WTC11 (cell line): ENCODE results near the gene FN3K. TPM values are rescaled to one million over a fixed set of nuclear protein-coding genes. Genes with fewer than 3 reads are reported as not detected.

Experiments used
- ATAC-seq: fragments of 200-7000 bp; cut with Tn5 transposase; 2 replicates; pipeline ENCODE4 v1.10.0; 2021; ENCODE audit warnings: mild to moderate bottlenecking, moderate library complexity
- CTCF ChIA-PET: fragments of 300-600 bp; sonication (Branson Sonifier 250); formaldehyde crosslinking; loops from one replicate; lab custom pipeline; 2021; ENCODE audit warnings: antibody characterized with exemption; lab: Charles Lee
- POLR2A ChIA-PET: fragments of 350-600 bp; sonication (Branson Sonifier 250); formaldehyde crosslinking; loops from one replicate; lab custom pipeline; 2021; ENCODE audit warnings: antibody characterized with exemption; lab: Charles Lee
- DNase-seq: peaks from one replicate; pipeline ENCODE4 v3.0.0; 2021; ENCODE audit warnings: low spot score
- H3K27ac Mint-ChIP-seq: 2 replicates; pipeline ENCODE4 v1.8.0; 2021; ENCODE audit warnings: mixed read lengths
- H3K27me3 Mint-ChIP-seq: 2 replicates; pipeline ENCODE4 v1.8.0; 2021; ENCODE audit warnings: low read depth, mild to moderate bottlenecking, moderate library complexity, mixed read lengths
- H3K36me3 Mint-ChIP-seq: 2 replicates; pipeline ENCODE4 v1.8.0; 2021; ENCODE audit warnings: mixed read lengths
- H3K4me1 Mint-ChIP-seq: 2 replicates; pipeline ENCODE4 v1.8.0; 2022; ENCODE audit warnings: mixed read lengths
- H3K4me3 Mint-ChIP-seq: 2 replicates; pipeline ENCODE4 v1.8.0; 2021; ENCODE audit warnings: mild to moderate bottlenecking, moderate library complexity, mixed read lengths
- H3K9me3 Mint-ChIP-seq: 2 replicates; pipeline ENCODE4 v1.8.0; 2021; ENCODE audit warnings: mixed read lengths
- CDX4 ChIP-seq: fragments of 250-450 bp; sonication (Bioruptor Pico); IDR thresholded peaks from 2 replicates; pipeline ENCODE4 v1.9.0; 2021; ENCODE audit warnings: moderate library complexity, mild to moderate bottlenecking, inconsistent platforms, borderline replicate concordance
- E2F4 ChIP-seq: sonication (generic); formaldehyde crosslinking; IDR thresholded peaks from 2 replicates; pipeline ENCODE4 v1.8.1; 2022; ENCODE audit warnings: low read depth, mild to moderate bottlenecking, moderate library complexity, missing genetic modification reagents, borderline replicate concordance
- E2F5 ChIP-seq: sonication (generic); formaldehyde crosslinking; IDR thresholded peaks from 2 replicates; pipeline ENCODE4 v1.8.1; 2022; ENCODE audit warnings: mild to moderate bottlenecking, moderate library complexity, missing genetic modification reagents
- ELF4 ChIP-seq: sonication (generic); formaldehyde crosslinking; IDR thresholded peaks from 2 replicates; pipeline ENCODE4 v1.8.1; 2022; ENCODE audit warnings: low read depth, mild to moderate bottlenecking, moderate library complexity, missing genetic modification reagents
- ERG ChIP-seq: fragments of 250-450 bp; sonication (Bioruptor Pico); IDR thresholded peaks from 2 replicates; pipeline ENCODE4 v1.8.0; 2021; ENCODE audit warnings: mild to moderate bottlenecking
- FOXJ3 ChIP-seq: sonication (generic); formaldehyde crosslinking; IDR thresholded peaks from 2 replicates; pipeline ENCODE4 v1.9.0; 2021; ENCODE audit warnings: missing genetic modification reagents, mild to moderate bottlenecking, borderline replicate concordance
- GTF2I ChIP-seq: fragments of 250-450 bp; sonication (Bioruptor Pico); conservative IDR thresholded peaks from 2 replicates; pipeline ENCODE4 v1.4.0; 2021; ENCODE audit warnings: mild to moderate bottlenecking
- HMGA2 ChIP-seq: fragments of 250-450 bp; sonication (Bioruptor Pico); IDR thresholded peaks from 2 replicates; pipeline ENCODE4 v1.4.0; 2021; ENCODE audit warnings: mild to moderate bottlenecking, moderate library complexity
- HMGXB4 ChIP-seq: sonication (generic); formaldehyde crosslinking; IDR thresholded peaks from 2 replicates; pipeline ENCODE4 v1.8.1; 2023; ENCODE audit warnings: mild to moderate bottlenecking, moderate library complexity, missing genetic modification reagents
- IRF1 ChIP-seq: sonication (generic); formaldehyde crosslinking; IDR thresholded peaks from 2 replicates; pipeline ENCODE4 v1.8.0; 2023; ENCODE audit warnings: missing genetic modification reagents
- JUN ChIP-seq: sonication (generic); formaldehyde crosslinking; IDR thresholded peaks from 2 replicates; pipeline ENCODE4 v1.8.0; 2023; ENCODE audit warnings: mild to moderate bottlenecking, missing genetic modification reagents
- MAX ChIP-seq: sonication (generic); formaldehyde crosslinking; IDR thresholded peaks from 2 replicates; pipeline ENCODE4 v1.8.0; 2022; ENCODE audit warnings: mild to moderate bottlenecking, missing genetic modification reagents
- MLX ChIP-seq: sonication (generic); formaldehyde crosslinking; IDR thresholded peaks from 2 replicates; pipeline ENCODE4 v1.8.1; 2023; ENCODE audit warnings: mild to moderate bottlenecking, missing genetic modification reagents, moderate library complexity
- NFATC4 ChIP-seq: fragments of 250-450 bp; sonication (Bioruptor Pico); IDR thresholded peaks from 2 replicates; pipeline ENCODE4 v1.9.0; 2021; ENCODE audit warnings: mild to moderate bottlenecking
- OVOL2 ChIP-seq: fragments of 250-450 bp; sonication (Bioruptor Pico); IDR thresholded peaks from 2 replicates; pipeline ENCODE4 v1.9.0; 2021; ENCODE audit warnings: mild to moderate bottlenecking, borderline replicate concordance
- SP1 ChIP-seq: sonication (generic); formaldehyde crosslinking; conservative IDR thresholded peaks from 2 replicates; pipeline ENCODE4 v1.8.1; 2022; ENCODE audit warnings: missing genetic modification reagents
- ZNF121 ChIP-seq: sonication (generic); formaldehyde crosslinking; IDR thresholded peaks from 2 replicates; pipeline ENCODE4 v1.8.0; 2023; ENCODE audit warnings: missing genetic modification reagents
- ZNF416 ChIP-seq: fragments of 250-450 bp; sonication (Bioruptor Pico); IDR thresholded peaks from 2 replicates; pipeline ENCODE4 v1.9.0; 2021; ENCODE audit warnings: mild to moderate bottlenecking, inconsistent platforms
- ZNF532 ChIP-seq: fragments of 250-450 bp; sonication (Bioruptor Pico); IDR thresholded peaks from 2 replicates; pipeline ENCODE4 v1.9.0; 2021; ENCODE audit warnings: mild to moderate bottlenecking, borderline replicate concordance
- ZNF671 ChIP-seq: fragments of 250-450 bp; sonication (Bioruptor Pico); IDR thresholded peaks from 2 replicates; pipeline ENCODE4 v1.8.0; 2021; ENCODE audit warnings: mild to moderate bottlenecking
- total RNA-seq: library from RNA; stranded (reverse); gene quantifications from 3 replicates; pipeline ENCODE4 v1.2.3, GENCODE V29; 2021

FN3K gene
- total RNA-seq, 1 experiment from 2014 or later = 19.3 TPM

- TF ChIP-seq HMGXB4 (0 out of 2 replicates have a peak, but pooled peaks have one; percentile 10), ELF4 (CRISPR knock-in tag) (no peak), GTF2I (CRISPR knock-in tag) (no peak), JUN (CRISPR knock-in tag) (peak; percentile 62; the same call in 1 of the 2 replicates), ZNF416 (CRISPR knock-in tag) (0 out of 2 replicates have a peak, but pooled peaks have one; percentile 27), ZNF532 (CRISPR knock-in tag) (no peak)
Observed at GRCh38 chr17:82751171-82751570, 15.8 kb downstream of the FN3K start (continued).

- H3K36me3 Mint-ChIP-seq = peaks cover 29% of the 10 kb centered on the region
- H3K4me1 Mint-ChIP-seq = peaks cover 37% of the 10 kb centered on the region
- ChIA-PET POLR2A (no interaction called here), CTCF (no interaction called here)
- peak within 1 kb of the TSS; percentile 89 for H3K4me3 Mint-ChIP-seq
- peaks cover 13% of the 10 kb centered on the region for H3K27me3 Mint-ChIP-seq
- peaks cover 10% of the 10 kb centered on the region for H3K9me3 Mint-ChIP-seq
- peak; percentile 71 for ATAC-seq
- H3K27ac Mint-ChIP-seq = no peak within 1 kb of the TSS; the same call in 1 of the 2 replicates
- DNase-seq = peak; percentile 85
- TF ChIP-seq HMGXB4 = no peak; the same call in none of the 2 replicates
- TF ChIP-seq ZNF121 = no peak
- TF ChIP-seq ERG (CRISPR knock-in tag) = no peak
- TF ChIP-seq MLX (CRISPR knock-in tag) = no peak
- TF ChIP-seq SP1 (CRISPR knock-in tag) = peak; percentile 98
- no peak for TF ChIP-seq OVOL2 (CRISPR knock-in tag)
- TF ChIP-seq E2F4 (CRISPR knock-in tag) = no peak
- no peak for TF ChIP-seq HMGA2 (CRISPR knock-in tag)
- no peak for TF ChIP-seq ZNF671 (CRISPR knock-in tag)
- no peak for TF ChIP-seq NFATC4 (CRISPR knock-in tag)
- no peak for TF ChIP-seq FOXJ3 (CRISPR knock-in tag)
- TF ChIP-seq CDX4 (CRISPR knock-in tag) = no peak
- TF ChIP-seq IRF1 = no peak; the same call in 1 of the 2 replicates
- peak; percentile 63 for TF ChIP-seq E2F5 (CRISPR knock-in tag)
- TF ChIP-seq MAX = peak; percentile 80
- no peak for TF ChIP-seq ELF4 (CRISPR knock-in tag)
Observed at GRCh38 chr17:82751571-82752370, 16.4 kb downstream of the FN3K start, which contains the start of gene TBCD. Gene TBCD (plus strand): TSS chr17:82752065. CDS start chr17:82752194, 129 bp downstream.
